H54 (cell line): ENCODE measurements around the gene MNAT1.
"Not testable (repeated sequence)": the region's sequence is repeated elsewhere in the genome, so short reads cannot be mapped to it uniquely, and the experiment has no call there.

Experiments used
- DNase-seq: peaks from one replicate; pipeline ENCODE4 v3.0.0; 2011; ENCODE audit warnings: low spot score, mixed read lengths; ENCODE audit not compliant: insufficient read length
- FAIRE-seq: peaks from 3 replicates; lab custom pipeline; 2011; peaks lifted over from hg19 to GRCh38; lab: Jason Lieb, UNC
- POLR2A ChIP-seq: IDR thresholded peaks from 2 replicates; pipeline ENCODE4 v1.6.1; 2011; ENCODE audit warnings: low read depth, mild to moderate bottlenecking, low read length

MNAT1 gene

GRCh38 chr14:60807247-60807646, 72.7 kb downstream of the MNAT1 start:
- TF ChIP-seq POLR2A, result no peak
- no peak for DNase-seq
- no peak for FAIRE-seq

- no peak for TF ChIP-seq POLR2A
- FAIRE-seq, result no peak
- no peak for DNase-seq
Observed at GRCh38 chr14:60807971-60808370, 73.4 kb downstream of the MNAT1 start.

GRCh38 chr14:60812987-60813386, 78.4 kb downstream of the MNAT1 start:
- no peak for TF ChIP-seq POLR2A
- DNase-seq, result no peak
- no peak for FAIRE-seq

GRCh38 chr14:60815371-60815770, 80.8 kb downstream of the MNAT1 start:
- FAIRE-seq, result no peak
- TF ChIP-seq POLR2A, result no peak
- no peak for DNase-seq

- FAIRE-seq (no peak), DNase-seq (no peak)
- TF ChIP-seq POLR2A, result no peak
Observed at GRCh38 chr14:60817113-60817512, 82.6 kb downstream of the MNAT1 start.

GRCh38 chr14:60819575-60819974, 85.0 kb downstream of the MNAT1 start:
- FAIRE-seq (no peak), DNase-seq (no peak)
- no peak for TF ChIP-seq POLR2A

GRCh38 chr14:60838601-60839000, 104.0 kb downstream of the MNAT1 start:
- FAIRE-seq, result no peak

GRCh38 chr14:60839057-60839456, 104.5 kb downstream of the MNAT1 start:
- FAIRE-seq, result no peak
- DNase-seq, result no peak
- no peak for TF ChIP-seq POLR2A

More at GRCh38 chr14:60838601-60839000, 104.0 kb downstream of the MNAT1 start:
- DNase-seq, result no peak
- TF ChIP-seq POLR2A, result no peak

- FAIRE-seq, result no peak
- no peak for DNase-seq
- TF ChIP-seq POLR2A, result no peak
Observed at GRCh38 chr14:60839657-60840056, 105.1 kb downstream of the MNAT1 start.

- DNase-seq (no peak), FAIRE-seq (no peak)
- no peak for TF ChIP-seq POLR2A
Observed at GRCh38 chr14:60840313-60840712, 105.8 kb downstream of the MNAT1 start.

- FAIRE-seq (no peak), DNase-seq (no peak)
- TF ChIP-seq POLR2A, result no peak
Observed at GRCh38 chr14:60845523-60845922, 111.0 kb downstream of the MNAT1 start.

GRCh38 chr14:60848066-60848465, 113.5 kb downstream of the MNAT1 start:
- no peak for FAIRE-seq
- DNase-seq, result no peak
- no peak for TF ChIP-seq POLR2A

- not testable (repeated sequence) for FAIRE-seq, DNase-seq
Observed at GRCh38 chr14:60851692-60852091, 117.1 kb downstream of the MNAT1 start.

GRCh38 chr14:60856111-60856510, 121.5 kb downstream of the MNAT1 start:
- TF ChIP-seq POLR2A, result no peak
- DNase-seq (no peak), FAIRE-seq (no peak)

- FAIRE-seq (no peak), DNase-seq (no peak)
- TF ChIP-seq POLR2A, result no peak
Observed at GRCh38 chr14:60859525-60859924, 125.0 kb downstream of the MNAT1 start.

- FAIRE-seq (no peak), DNase-seq (no peak)
- no peak for TF ChIP-seq POLR2A
Observed at GRCh38 chr14:60861545-60862140, 127.1 kb downstream of the MNAT1 start.

- DNase-seq (no peak), FAIRE-seq (no peak)
- TF ChIP-seq POLR2A, result no peak
Observed at GRCh38 chr14:60862283-60862682, 127.7 kb downstream of the MNAT1 start.
